Prostate gland (tissue), 2 donors: Measurements from ENCODE around the gene GLCE.

Source experiments
- POLR2AphosphoS5 ChIP-seq: sonication (generic); formaldehyde crosslinking; IDR thresholded peaks from one replicate; pipeline ENCODE4 v1.6.1; 2017; ENCODE audit warnings: antibody characterized with exemption
- TF ChIP-seq, protein P1 (sequence below), 4 experiments: fragments of 200-600 bp in 2 of 4; fragments of 450-650 bp in 2 of 4; sonication (generic) in 2 of 4; IDR thresholded peaks; 1 replicate in 3 of 4; 2 replicates in 1 of 4; pipeline ENCODE4 v1.5.1; 2016 to 2019; ENCODE audit warnings: antibody characterized with exemption in 4 of 4, mild to moderate bottlenecking in 2 of 4, moderate library complexity in 2 of 4

DNA sequence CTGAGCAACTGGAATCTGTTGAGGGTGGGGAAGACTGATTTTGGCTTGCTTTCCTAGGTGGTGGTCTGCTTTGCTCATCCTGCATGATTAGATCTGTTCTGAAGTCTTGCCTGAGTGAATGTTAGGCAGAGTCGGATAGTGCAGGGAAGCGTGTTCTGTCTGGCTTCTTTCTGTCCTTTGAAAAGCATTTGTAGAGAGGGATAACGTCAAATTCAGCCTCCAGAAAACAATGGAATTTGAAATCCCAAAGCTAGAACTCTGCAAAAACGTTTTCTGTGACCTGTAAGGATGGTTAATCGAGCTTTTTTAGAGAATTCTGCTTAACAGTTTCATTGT, 1.4 kb downstream of the GLCE start:
- TF ChIP-seq, protein P1, sequence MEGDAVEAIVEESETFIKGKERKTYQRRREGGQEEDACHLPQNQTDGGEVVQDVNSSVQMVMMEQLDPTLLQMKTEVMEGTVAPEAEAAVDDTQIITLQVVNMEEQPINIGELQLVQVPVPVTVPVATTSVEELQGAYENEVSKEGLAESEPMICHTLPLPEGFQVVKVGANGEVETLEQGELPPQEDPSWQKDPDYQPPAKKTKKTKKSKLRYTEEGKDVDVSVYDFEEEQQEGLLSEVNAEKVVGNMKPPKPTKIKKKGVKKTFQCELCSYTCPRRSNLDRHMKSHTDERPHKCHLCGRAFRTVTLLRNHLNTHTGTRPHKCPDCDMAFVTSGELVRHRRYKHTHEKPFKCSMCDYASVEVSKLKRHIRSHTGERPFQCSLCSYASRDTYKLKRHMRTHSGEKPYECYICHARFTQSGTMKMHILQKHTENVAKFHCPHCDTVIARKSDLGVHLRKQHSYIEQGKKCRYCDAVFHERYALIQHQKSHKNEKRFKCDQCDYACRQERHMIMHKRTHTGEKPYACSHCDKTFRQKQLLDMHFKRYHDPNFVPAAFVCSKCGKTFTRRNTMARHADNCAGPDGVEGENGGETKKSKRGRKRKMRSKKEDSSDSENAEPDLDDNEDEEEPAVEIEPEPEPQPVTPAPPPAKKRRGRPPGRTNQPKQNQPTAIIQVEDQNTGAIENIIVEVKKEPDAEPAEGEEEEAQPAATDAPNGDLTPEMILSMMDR (IDR thresholded peaks at IDR 0.05): no peak
- no peak for TF ChIP-seq POLR2AphosphoS5
